ENCODE measurements around the gene PCDHGA3. TPM values are rescaled to one million over a fixed set of nuclear protein-coding genes. Genes with fewer than 3 reads are reported as not detected.
A peak's percentile ranks its signal among the peaks of the same experiment; 100 is the strongest.

The PCDHGA3 gene
- total RNA-seq (1 to 10 TPM; 5.3 to 8.6 (median 5.9) TPM), polyA plus RNA-seq (1 to 10 TPM; 1.9 to 2.9 TPM)
- long read RNA-seq, donor 1, full-length matches to known transcripts: 3 of 5 reads
- long read RNA-seq, donor 1, partial matches to known transcripts: 0 of 5 reads
- long read RNA-seq, donor 1, other reads (novel, unspliced or antisense): 2 of 5 reads
- long read RNA-seq, donor 2, full-length matches to known transcripts: 2 of 2 reads
- long read RNA-seq, donor 2, partial matches to known transcripts: 0 of 2 reads
- long read RNA-seq, donor 2, other reads (novel, unspliced or antisense): 0 of 2 reads
- long read RNA-seq, donor 3, full-length matches to known transcripts: 2 of 2 reads
- long read RNA-seq, donor 3, partial matches to known transcripts: 0 of 2 reads
- long read RNA-seq, donor 3, other reads (novel, unspliced or antisense): 0 of 2 reads

- Histone ChIP-seq H3K27me3 (no peaks in the 10 kb centered on the region), H3K4me1 (ENCODE audit: insufficient read depth) (no peaks in the 10 kb centered on the region), H3K4me3 (peak within 1 kb of the TSS; percentile 8), H3K36me3 (no peaks in the 10 kb centered on the region), H3K27ac (no peak within 1 kb of the TSS), H3K9me3 (peaks cover 16 to 49% of the 10 kb centered on the region in 2 donors)
- no peak for DNase-seq
- WGBS, 3 donors: 23 to 26% (median 24%) methylated on average over 9 of the region's 9 CpGs
- intact Hi-C loops (cut with DNase I): no loop called here
- TF ChIP-seq EP300 (IDR thresholded peaks at IDR 0.05) (no peak), POLR2A (IDR thresholded peaks at IDR 0.05) (no peak), CTCF (IDR thresholded peaks at IDR 0.05) (no peak)
These were observed at the start of gene PCDHGA3 for GRCh38 chr5:141343242-141343952. PCDHGA3 (plus strand) TSS chr5:141343829; CDS start chr5:141344034, 205 bp downstream.

- H3K4me1 ChIP-seq (ENCODE audit: insufficient read depth): no peaks in the 10 kb centered on the region
- intact Hi-C loops (cut with DNase I): no loop called here
- peaks cover 0 to 21% of the 10 kb centered on the region in 2 donors for H3K9me3 ChIP-seq
- H3K36me3 ChIP-seq: no peaks in the 10 kb centered on the region
- no peak overlapping the region for H3K4me3 ChIP-seq
- no peak for TF ChIP-seq CTCF (IDR thresholded peaks at IDR 0.05)
- no peak for TF ChIP-seq POLR2A (IDR thresholded peaks at IDR 0.05)
- no peak for TF ChIP-seq EP300 (IDR thresholded peaks at IDR 0.05)
- no peak for DNase-seq
- no peak overlapping the region for H3K27ac ChIP-seq
- 75 to 88% (median 77%) methylated on average over 4 of the region's 4 CpGs for WGBS, 3 donors
- H3K27me3 ChIP-seq: no peaks in the 10 kb centered on the region
These were observed 45.3 kb upstream of the PCDHGA3 start for GRCh38 chr5:141298376-141298775.

- WGBS, 3 donors: 28 to 48% (median 38%) methylated on average over 25 to 36 of the region's 36 CpGs
- no peak for TF ChIP-seq CTCF (IDR thresholded peaks at IDR 0.05)
- TF ChIP-seq POLR2A (IDR thresholded peaks at IDR 0.05): no peak
- Histone ChIP-seq H3K27me3 (no peaks in the 10 kb centered on the region), H3K36me3 (no peaks in the 10 kb centered on the region), H3K4me1 (ENCODE audit: insufficient read depth) (no peaks in the 10 kb centered on the region), H3K9me3 (peaks cover 0 to 33% of the 10 kb centered on the region in 2 donors), H3K4me3 (no peak within 1 kb of the TSS), H3K27ac (no peak within 1 kb of the TSS)
- intact Hi-C loops (cut with DNase I): no loop called here
- DNase-seq: no peak
These were observed 39.9 kb upstream of the PCDHGA3 start, which contains the start of gene SLC25A2 for GRCh38 chr5:141303756-141304155. SLC25A2 (minus strand) TSS chr5:141304049; CDS start chr5:141303865, 184 bp downstream.

GRCh38 chr5:141306630-141307029 is 37.0 kb upstream of the PCDHGA3 start:
- Histone ChIP-seq H3K27ac (no peak overlapping the region), H3K36me3 (no peaks in the 10 kb centered on the region), H3K4me1 (ENCODE audit: insufficient read depth) (no peaks in the 10 kb centered on the region), H3K9me3 (peaks cover 0 to 31% of the 10 kb centered on the region in 2 donors), H3K27me3 (no peaks in the 10 kb centered on the region), H3K4me3 (no peak overlapping the region)
- intact Hi-C loops (cut with DNase I): no loop called here
- 94 to 98% (median 96%) methylated on average over 1 of the region's 1 CpG for WGBS, 3 donors
- TF ChIP-seq CTCF (IDR thresholded peaks at IDR 0.05) (no peak), POLR2A (IDR thresholded peaks at IDR 0.05) (no peak), EP300 (IDR thresholded peaks at IDR 0.05) (no peak)
- DNase-seq: no peak
